GM23338 (cell line): ENCODE measurements around the gene SDR39U1. TPM values are rescaled to one million over a fixed set of nuclear protein-coding genes. Genes with fewer than 3 reads are reported as not detected.

ENCODE experiments used
- ATAC-seq: fragments of 200-7000 bp; cut with Tn5 transposase; 3 replicates; pipeline ENCODE4 v1.9.1; 2020
- DNase-seq: peaks from one replicate; pipeline ENCODE4 v3.0.0-alpha.2; 2015; ENCODE audit warnings: low spot score
- H2AFZ ChIP-seq: fragments of 200-600 bp; sonication (generic); 2 replicates; pipeline ENCODE4 v1.8.0; 2016; ENCODE audit warnings: antibody characterized with exemption, mild to moderate bottlenecking, moderate library complexity
- H3F3A ChIP-seq: fragments of 200-600 bp; sonication (generic); replicated peaks from 2 replicates; pipeline ENCODE4 v1.8.0; 2017; ENCODE audit warnings: antibody characterized with exemption, mixed run types, low read depth
- H3K27ac ChIP-seq: fragments of 200-600 bp; sonication (generic); 2 replicates; pipeline ENCODE4 v1.6.1; 2016; ENCODE audit warnings: low read depth
- H3K27me3 ChIP-seq: fragments of 200-600 bp; sonication (generic); 2 replicates; pipeline ENCODE4 v1.8.0; 2016; ENCODE audit warnings: mild to moderate bottlenecking, mixed run types, moderate library complexity; ENCODE audit not compliant: insufficient read depth
- H3K36me3 ChIP-seq: fragments of 200-600 bp; sonication (generic); 2 replicates; pipeline ENCODE4 v1.8.0; 2016; ENCODE audit warnings: mild to moderate bottlenecking; ENCODE audit not compliant: insufficient read depth
- H3K4me1 ChIP-seq: fragments of 200-600 bp; sonication (generic); 2 replicates; pipeline ENCODE4 v1.8.0; 2016; ENCODE audit warnings: mild to moderate bottlenecking, moderate library complexity; ENCODE audit not compliant: insufficient read depth
- H3K4me2 ChIP-seq: fragments of 200-600 bp; sonication (generic); 2 replicates; pipeline ENCODE4 v1.7.1; 2017; ENCODE audit warnings: mixed run types
- H3K4me3 ChIP-seq: fragments of 200-600 bp; sonication (generic); 2 replicates; pipeline ENCODE4 v1.6.1; 2016; ENCODE audit warnings: mixed run types
- H3K79me2 ChIP-seq: fragments of 200-600 bp; sonication (generic); replicated peaks from 2 replicates; pipeline ENCODE4 v1.8.0; 2017; ENCODE audit warnings: mild to moderate bottlenecking; ENCODE audit not compliant: insufficient read depth
- H3K9me2 ChIP-seq: fragments of 200-600 bp; sonication (generic); 2 replicates; pipeline ENCODE4 v1.8.0; 2017; ENCODE audit not compliant: insufficient read depth
- H4K20me1 ChIP-seq: fragments of 200-600 bp; sonication (generic); replicated peaks from 2 replicates; pipeline ENCODE4 v1.8.0; 2017; ENCODE audit warnings: mild to moderate bottlenecking; ENCODE audit not compliant: insufficient read depth
- H3K27ac Mint-ChIP-seq: 2 replicates; pipeline ENCODE4 v1.8.0; 2020; ENCODE audit warnings: inconsistent platforms, mild to moderate bottlenecking, moderate library complexity, mixed read lengths
- H3K27me3 Mint-ChIP-seq: 3 replicates; pipeline ENCODE4 v1.8.0; 2022; ENCODE audit warnings: low read depth, mild to moderate bottlenecking, moderate library complexity, mixed read lengths, inconsistent platforms; ENCODE audit not compliant: insufficient read depth, poor library complexity
- H3K36me3 Mint-ChIP-seq: 3 replicates; pipeline ENCODE4 v1.8.0; 2021; ENCODE audit warnings: low read depth, mild to moderate bottlenecking, inconsistent platforms, moderate library complexity, mixed read lengths
- H3K4me1 Mint-ChIP-seq: 3 replicates; pipeline ENCODE4 v1.8.0; 2020; ENCODE audit warnings: mild to moderate bottlenecking, inconsistent platforms, mixed read lengths
- H3K4me3 Mint-ChIP-seq: 3 replicates; pipeline ENCODE4 v1.8.0; 2021; ENCODE audit warnings: moderate library complexity, mild to moderate bottlenecking, inconsistent platforms, mixed read lengths
- H3K9me3 Mint-ChIP-seq: 3 replicates; pipeline ENCODE4 v1.8.0; 2020; ENCODE audit warnings: moderate library complexity, mild to moderate bottlenecking, inconsistent platforms, mixed read lengths
- CREB1 ChIP-seq: fragments of 250-450 bp; sonication (Bioruptor Pico); IDR thresholded peaks from 2 replicates; pipeline ENCODE4 v1.5.0; 2020; ENCODE audit warnings: low read depth, mild to moderate bottlenecking, moderate library complexity
- EZH2 ChIP-seq: fragments of 200-600 bp; sonication (generic); IDR thresholded peaks from one replicate; pipeline ENCODE4 v1.8.0; 2017; ENCODE audit warnings: antibody characterized with exemption, mild to moderate bottlenecking, low read depth; ENCODE audit not compliant: unreplicated experiment
- JUNB ChIP-seq: IDR thresholded peaks from one replicate; pipeline ENCODE4 v1.6.1; 2016; ENCODE audit warnings: antibody characterized with exemption; ENCODE audit not compliant: unreplicated experiment
- NANOG ChIP-seq: IDR thresholded peaks from 2 replicates; pipeline ENCODE4 v1.6.1; 2016; ENCODE audit warnings: antibody characterized with exemption, borderline replicate concordance
- ZNF331 ChIP-seq: fragments of 250-450 bp; sonication (Bioruptor Pico); IDR thresholded peaks from 2 replicates; pipeline ENCODE4 v1.5.0; 2020; ENCODE audit warnings: low read depth, mild to moderate bottlenecking, moderate library complexity
- polyA plus RNA-seq: library from polyadenylated mRNA; unstranded; fragments of >200 nt; fragmentation: Nextera tagmentation; extraction: Ambion mirVana; gene quantifications from 2 replicates; pipeline ENCODE4 v1.2.1, GENCODE V29; 2016
- total RNA-seq: library from RNA; depleted of rRNA; stranded (reverse); fragments of >200 nt; shearing (Covaris generic); gene quantifications from 2 replicates; pipeline ENCODE4 v1.2.3, GENCODE V29; 2014
- TF ChIP-seq, protein P1 (sequence below): fragments of 250-450 bp; sonication (Bioruptor Pico); IDR thresholded peaks from 2 replicates; pipeline ENCODE4 v1.5.0; 2020; ENCODE audit warnings: mild to moderate bottlenecking, moderate library complexity

The SDR39U1 gene
- total and polyA plus RNA-seq, 2 experiments from 2014 or later: 22.9 to 66.5 TPM

DNA sequence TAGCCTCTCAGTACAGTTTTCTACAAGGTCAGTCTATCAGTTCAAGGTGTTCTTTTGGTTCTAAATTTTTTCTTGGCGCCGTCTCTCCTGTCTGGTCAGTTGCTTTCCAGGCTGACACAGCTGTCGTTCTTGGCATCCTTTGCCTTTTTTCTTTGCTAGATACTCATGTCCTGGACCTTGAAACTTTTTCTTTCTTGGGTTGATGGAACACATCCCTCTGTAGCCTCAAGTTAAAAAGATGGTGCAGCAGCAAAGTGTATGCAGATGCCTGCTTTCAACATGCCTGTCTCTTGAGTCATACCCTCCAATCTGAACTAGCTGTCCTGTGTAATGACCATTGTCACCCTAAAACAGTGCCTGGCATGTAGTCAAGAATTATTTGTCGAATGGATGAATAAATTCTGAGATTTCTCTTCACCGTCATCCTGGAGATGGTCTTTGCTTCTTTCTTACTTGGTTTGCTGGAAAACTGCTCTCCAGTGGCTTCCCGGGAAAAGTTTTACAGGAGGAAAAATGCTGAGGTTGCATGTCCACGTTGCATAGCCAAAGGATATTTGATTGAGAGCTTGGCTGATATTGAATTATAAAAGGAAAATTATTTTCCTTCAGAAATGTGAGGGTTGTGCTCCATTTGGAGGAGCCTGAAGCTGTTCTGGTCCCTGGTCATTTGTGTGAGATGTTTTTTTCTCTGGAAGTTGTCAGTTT lies 39.1 kb downstream of the SDR39U1 start (continued):
- TF ChIP-seq, protein P1, sequence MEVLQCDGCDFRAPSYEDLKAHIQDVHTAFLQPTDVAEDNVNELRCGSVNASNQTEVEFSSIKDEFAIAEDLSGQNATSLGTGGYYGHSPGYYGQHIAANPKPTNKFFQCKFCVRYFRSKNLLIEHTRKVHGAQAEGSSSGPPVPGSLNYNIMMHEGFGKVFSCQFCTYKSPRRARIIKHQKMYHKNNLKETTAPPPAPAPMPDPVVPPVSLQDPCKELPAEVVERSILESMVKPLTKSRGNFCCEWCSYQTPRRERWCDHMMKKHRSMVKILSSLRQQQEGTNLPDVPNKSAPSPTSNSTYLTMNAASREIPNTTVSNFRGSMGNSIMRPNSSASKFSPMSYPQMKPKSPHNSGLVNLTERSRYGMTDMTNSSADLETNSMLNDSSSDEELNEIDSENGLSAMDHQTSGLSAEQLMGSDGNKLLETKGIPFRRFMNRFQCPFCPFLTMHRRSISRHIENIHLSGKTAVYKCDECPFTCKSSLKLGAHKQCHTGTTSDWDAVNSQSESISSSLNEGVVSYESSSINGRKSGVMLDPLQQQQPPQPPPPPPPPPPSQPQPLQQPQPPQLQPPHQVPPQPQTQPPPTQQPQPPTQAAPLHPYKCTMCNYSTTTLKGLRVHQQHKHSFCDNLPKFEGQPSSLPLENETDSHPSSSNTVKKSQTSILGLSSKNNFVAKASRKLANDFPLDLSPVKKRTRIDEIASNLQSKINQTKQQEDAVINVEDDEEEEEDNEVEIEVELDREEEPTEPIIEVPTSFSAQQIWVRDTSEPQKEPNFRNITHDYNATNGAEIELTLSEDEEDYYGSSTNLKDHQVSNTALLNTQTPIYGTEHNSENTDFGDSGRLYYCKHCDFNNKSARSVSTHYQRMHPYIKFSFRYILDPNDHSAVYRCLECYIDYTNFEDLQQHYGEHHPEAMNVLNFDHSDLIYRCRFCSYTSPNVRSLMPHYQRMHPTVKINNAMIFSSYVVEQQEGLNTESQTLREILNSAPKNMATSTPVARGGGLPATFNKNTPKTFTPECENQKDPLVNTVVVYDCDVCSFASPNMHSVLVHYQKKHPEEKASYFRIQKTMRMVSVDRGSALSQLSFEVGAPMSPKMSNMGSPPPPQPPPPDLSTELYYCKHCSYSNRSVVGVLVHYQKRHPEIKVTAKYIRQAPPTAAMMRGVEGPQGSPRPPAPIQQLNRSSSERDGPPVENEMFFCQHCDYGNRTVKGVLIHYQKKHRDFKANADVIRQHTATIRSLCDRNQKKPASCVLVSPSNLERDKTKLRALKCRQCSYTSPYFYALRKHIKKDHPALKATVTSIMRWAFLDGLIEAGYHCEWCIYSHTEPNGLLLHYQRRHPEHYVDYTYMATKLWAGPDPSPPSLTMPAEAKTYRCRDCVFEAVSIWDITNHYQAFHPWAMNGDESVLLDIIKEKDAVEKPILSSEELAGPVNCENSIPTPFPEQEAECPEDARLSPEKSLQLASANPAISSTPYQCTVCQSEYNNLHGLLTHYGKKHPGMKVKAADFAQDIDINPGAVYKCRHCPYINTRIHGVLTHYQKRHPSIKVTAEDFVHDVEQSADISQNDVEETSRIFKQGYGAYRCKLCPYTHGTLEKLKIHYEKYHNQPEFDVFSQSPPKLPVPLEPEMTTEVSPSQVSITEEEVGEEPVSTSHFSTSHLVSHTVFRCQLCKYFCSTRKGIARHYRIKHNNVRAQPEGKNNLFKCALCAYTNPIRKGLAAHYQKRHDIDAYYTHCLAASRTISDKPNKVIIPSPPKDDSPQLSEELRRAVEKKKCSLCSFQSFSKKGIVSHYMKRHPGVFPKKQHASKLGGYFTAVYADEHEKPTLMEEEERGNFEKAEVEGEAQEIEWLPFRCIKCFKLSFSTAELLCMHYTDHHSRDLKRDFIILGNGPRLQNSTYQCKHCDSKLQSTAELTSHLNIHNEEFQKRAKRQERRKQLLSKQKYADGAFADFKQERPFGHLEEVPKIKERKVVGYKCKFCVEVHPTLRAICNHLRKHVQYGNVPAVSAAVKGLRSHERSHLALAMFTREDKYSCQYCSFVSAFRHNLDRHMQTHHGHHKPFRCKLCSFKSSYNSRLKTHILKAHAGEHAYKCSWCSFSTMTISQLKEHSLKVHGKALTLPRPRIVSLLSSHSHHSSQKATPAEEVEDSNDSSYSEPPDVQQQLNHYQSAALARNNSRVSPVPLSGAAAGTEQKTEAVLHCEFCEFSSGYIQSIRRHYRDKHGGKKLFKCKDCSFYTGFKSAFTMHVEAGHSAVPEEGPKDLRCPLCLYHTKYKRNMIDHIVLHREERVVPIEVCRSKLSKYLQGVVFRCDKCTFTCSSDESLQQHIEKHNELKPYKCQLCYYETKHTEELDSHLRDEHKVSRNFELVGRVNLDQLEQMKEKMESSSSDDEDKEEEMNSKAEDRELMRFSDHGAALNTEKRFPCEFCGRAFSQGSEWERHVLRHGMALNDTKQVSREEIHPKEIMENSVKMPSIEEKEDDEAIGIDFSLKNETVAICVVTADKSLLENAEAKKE (CRISPR knock-in tag): no peak
- no peak for TF ChIP-seq JUNB

DNA sequence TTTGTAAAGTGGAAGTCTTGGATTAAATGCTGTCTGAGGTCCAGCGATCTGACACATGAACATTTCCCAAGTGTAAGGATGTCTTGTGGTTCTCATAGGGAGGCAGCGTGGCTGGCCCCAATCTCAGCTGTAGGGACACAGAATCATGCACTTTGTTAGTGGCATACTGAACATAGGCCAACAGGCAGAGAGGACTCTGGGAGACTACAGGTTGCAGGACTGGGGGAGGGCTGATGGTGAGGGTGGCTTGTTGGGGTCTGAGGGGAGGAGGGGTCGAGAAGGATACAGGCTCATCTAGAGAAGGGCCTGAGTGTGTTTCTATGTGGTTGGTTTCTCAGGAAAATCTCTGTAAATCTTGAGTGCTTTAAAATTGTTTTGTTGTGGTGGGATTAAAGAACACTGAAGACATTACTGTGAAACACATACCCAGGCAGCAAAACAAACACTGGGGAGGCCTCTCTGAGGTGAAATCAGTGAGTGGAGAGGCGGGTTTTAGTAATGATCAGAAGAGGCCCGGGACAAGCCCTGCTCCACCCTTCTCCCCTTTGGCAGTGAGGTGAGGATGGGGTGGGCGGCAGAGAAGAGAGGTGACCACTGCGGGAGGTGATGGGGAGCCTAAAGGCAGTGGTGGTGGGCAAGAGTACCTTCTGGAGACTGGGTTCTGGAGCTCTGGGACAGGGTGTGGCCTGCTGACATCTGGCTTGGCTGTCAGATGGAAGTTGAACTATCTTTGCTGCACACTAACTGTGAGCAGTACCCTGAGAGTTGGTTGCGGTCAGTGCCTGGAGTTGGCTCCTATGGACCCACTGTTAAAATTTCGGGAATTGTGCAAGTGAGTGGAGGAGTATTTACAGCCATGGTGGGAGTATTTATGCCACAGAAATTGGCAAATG lies 40.5 kb downstream of the SDR39U1 start:
- Histone ChIP-seq H4K20me1 (no peaks in the 10 kb centered on the region), H3K36me3 (no peaks in the 10 kb centered on the region), H3K4me1 (peaks cover 15% of the 10 kb centered on the region; the same call in 1 of the 2 replicates), H3K4me2 (no peak overlapping the region), H3K79me2 (no peaks in the 10 kb centered on the region), H3K27ac (no peak overlapping the region), H3K27me3 (0 out of 2 replicates have a peak, but pooled peaks cover 13% of the 10 kb centered on the region), H2AFZ (no peak overlapping the region), H3K9me2 (no peaks in the 10 kb centered on the region), H3F3A (no peaks in the 10 kb centered on the region), H3K4me3 (no peak overlapping the region)
- peaks cover 54% of the 10 kb centered on the region for H3K4me1 Mint-ChIP-seq
- TF ChIP-seq, protein P1 (CRISPR knock-in tag): no peak
- TF ChIP-seq CREB1 (CRISPR knock-in tag) (no peak), ZNF331 (CRISPR knock-in tag) (no peak), NANOG (no peak), EZH2 (no peak)
- no peaks in the 10 kb centered on the region for H3K9me3 Mint-ChIP-seq
- H3K27me3 Mint-ChIP-seq: peaks cover 9% of the 10 kb centered on the region
- no peak overlapping the region for H3K4me3 Mint-ChIP-seq
- DNase-seq (no peak), ATAC-seq (no peak)
- H3K27ac Mint-ChIP-seq: no peak overlapping the region
- H3K36me3 Mint-ChIP-seq: no peaks in the 10 kb centered on the region
